Endothelial cell of umbilical vein (primary cell): ENCODE measurements around the gene ARHGEF19. TPM values are rescaled to one million over a fixed set of nuclear protein-coding genes. Genes with fewer than 3 reads are reported as not detected.
"Not testable (repeated sequence)": the region's sequence is repeated elsewhere in the genome, so short reads cannot be mapped to it uniquely, and the experiment has no call there.

Experiments
- BruUV-seq: library from RNA; stranded (reverse); fragments of 400-500 nt; replicated peaks from 2 replicates; lab custom pipeline; 2021; lab: Mats Ljungman, UMichigan
- CTCF ChIA-PET: fragments of 300-600, 350-600 bp; sonication (Branson Sonifier 250); formaldehyde crosslinking; loops from one replicate; lab custom pipeline; 2021; ENCODE audit warnings: antibody characterized with exemption, inconsistent platforms; lab: Charles Lee
- POLR2A ChIA-PET: fragments of 300-600, 350-600 bp; sonication (Branson Sonifier 250); formaldehyde crosslinking; loops from one replicate; lab custom pipeline; 2021; ENCODE audit warnings: antibody characterized with exemption, inconsistent platforms; lab: Charles Lee
- DNase-seq: peaks from one replicate; pipeline ENCODE4 v3.0.0-alpha.2; 2011; ENCODE audit warnings: low read depth, low spot score
- FAIRE-seq: peaks from 2 replicates; lab custom pipeline; 2011; peaks lifted over from hg19 to GRCh38; lab: Jason Lieb, UNC
- H2AFZ ChIP-seq: 2 replicates; pipeline ENCODE4 v1.6.0; 2012; ENCODE audit warnings: low read depth, low read length, control low read depth, inconsistent platforms
- H3K27ac ChIP-seq: 2 replicates; pipeline ENCODE4 v1.5.1; 2011; ENCODE audit warnings: low read depth, mild to moderate bottlenecking, control low read depth, low read length, moderate library complexity; ENCODE audit not compliant: insufficient read depth
- H3K27me3 ChIP-seq, 2 experiments: 2 replicates each; pipeline versions ENCODE4 v1.6.0 to v1.6.1; 2011; ENCODE audit warnings: low read length in 2 of 2, mixed read lengths in 1 of 2; ENCODE audit not compliant: control insufficient read depth in 2 of 2, insufficient read depth in 2 of 2
- H3K36me3 ChIP-seq, 2 experiments: 2 replicates in 1 of 2; 3 replicates in 1 of 2; pipeline ENCODE4 v1.5.1; 2011; ENCODE audit warnings: low read length in 2 of 2, mild to moderate bottlenecking in 1 of 2, moderate library complexity in 1 of 2; ENCODE audit not compliant: control insufficient read depth in 2 of 2, insufficient read depth in 2 of 2; ENCODE audit errors: extremely low read depth in 1 of 2
- H3K4me1 ChIP-seq: 3 replicates; pipeline ENCODE4 v1.5.1; 2011; ENCODE audit warnings: mild to moderate bottlenecking, low read length; ENCODE audit not compliant: control insufficient read depth, insufficient read depth; ENCODE audit errors: extremely low read depth
- H3K4me2 ChIP-seq: 2 replicates; pipeline ENCODE4 v1.6.1; 2011; ENCODE audit warnings: low read length, control low read depth, mixed read lengths; ENCODE audit not compliant: insufficient read depth
- H3K4me3 ChIP-seq, 3 experiments: fragments of 200-600 bp in 1 of 3; sonication (generic), shearing (Covaris generic) in 1 of 3; replicated peaks in 1 of 3; 2 replicates each; pipeline ENCODE4 v1.5.1; 2011 to 2016; ENCODE audit warnings: control low read depth in 3 of 3, low read length in 3 of 3, mild to moderate bottlenecking in 2 of 3, inconsistent platforms in 1 of 3, low read depth in 1 of 3, moderate library complexity in 1 of 3; ENCODE audit not compliant: insufficient read depth in 1 of 3
- H3K79me2 ChIP-seq: 2 replicates; pipeline ENCODE4 v1.6.0; 2012; ENCODE audit warnings: low read length, inconsistent platforms; ENCODE audit not compliant: control insufficient read depth, insufficient read depth
- H3K9ac ChIP-seq: replicated peaks from 2 replicates; pipeline ENCODE3; 2011; ENCODE audit warnings: low read length, control low read depth; ENCODE audit not compliant: insufficient read depth; ENCODE audit errors: extremely low read depth
- H3K9me1 ChIP-seq: replicated peaks from 3 replicates; pipeline ENCODE4 v1.6.0; 2011; ENCODE audit warnings: mild to moderate bottlenecking, low read length; ENCODE audit not compliant: control insufficient read depth, insufficient read depth; ENCODE audit errors: extremely low read depth
- H3K9me3 ChIP-seq: replicated peaks from 2 replicates; pipeline ENCODE4 v1.5.1; 2012; ENCODE audit warnings: low read length, inconsistent platforms; ENCODE audit not compliant: control insufficient read depth, insufficient read depth
- H4K20me1 ChIP-seq: replicated peaks from 2 replicates; pipeline ENCODE3; 2011; ENCODE audit warnings: mild to moderate bottlenecking, low read length; ENCODE audit not compliant: control insufficient read depth, insufficient read depth; ENCODE audit errors: extremely low read depth
- CTCF ChIP-seq, 2 donors: IDR thresholded peaks; 1 replicate in 1 of 2; 2 replicates in 1 of 2; pipeline ENCODE4 v1.5.1; 2011; ENCODE audit warnings: low read length in 2 of 2, mild to moderate bottlenecking in 2 of 2, moderate library complexity in 2 of 2, control low read depth in 1 of 2, inconsistent platforms in 1 of 2, low read depth in 1 of 2; ENCODE audit not compliant: insufficient read depth in 1 of 2; ENCODE audit errors: extremely low read depth in 1 of 2
- EZH2 ChIP-seq: IDR thresholded peaks from 2 replicates; pipeline ENCODE4 v1.6.1; 2012; ENCODE audit warnings: borderline replicate concordance, low read depth, mild to moderate bottlenecking, moderate library complexity, low read length, inconsistent platforms; ENCODE audit not compliant: severe bottlenecking
- FOS ChIP-seq: IDR thresholded peaks from 2 replicates; pipeline ENCODE4 v1.6.1; 2011; ENCODE audit warnings: mild to moderate bottlenecking, low read length, moderate library complexity, borderline replicate concordance; ENCODE audit not compliant: insufficient read depth
- GATA2 ChIP-seq: IDR thresholded peaks from 2 replicates; pipeline ENCODE4 v1.7.0; 2011; ENCODE audit warnings: low read depth, mild to moderate bottlenecking, moderate library complexity, mixed read lengths, low read length; ENCODE audit not compliant: insufficient read length, insufficient read depth
- JUN ChIP-seq: IDR thresholded peaks from 2 replicates; pipeline ENCODE4 v1.6.1; 2011; ENCODE audit warnings: borderline replicate concordance, low read depth; ENCODE audit not compliant: insufficient read length, insufficient read depth
- MAX ChIP-seq: IDR thresholded peaks from 2 replicates; pipeline ENCODE4 v1.6.1; 2011; ENCODE audit not compliant: insufficient read depth, insufficient read length
- MYC ChIP-seq: IDR thresholded peaks from one replicate; pipeline ENCODE4 v1.6.1; 2011; ENCODE audit warnings: mild to moderate bottlenecking, low read depth, low read length
- POLR2A ChIP-seq: IDR thresholded peaks from 2 replicates; pipeline ENCODE4 v1.6.1; 2012; ENCODE audit warnings: low read depth, mild to moderate bottlenecking, control low read depth, low read length
- POLR2AphosphoS5 ChIP-seq: IDR thresholded peaks from 2 replicates; pipeline ENCODE4 v1.6.1; 2012; ENCODE audit warnings: low read depth, mild to moderate bottlenecking, control low read depth, low read length, moderate library complexity; ENCODE audit not compliant: insufficient read depth
- dilution Hi-C: fragments of 300-500 bp; cut with MboI; formaldehyde crosslinking; loops from one replicate; pipeline ENCODE4 v1.15.0; 2019; ENCODE audit warnings: low sequenced_read_pairs; ENCODE audit not compliant: extremely low pct_ligation_motif_present
- intact Hi-C: fragments of 100-400 bp; cut with micrococcal nuclease; formaldehyde crosslinking; loops from one replicate; pipeline ENCODE4 v1.10.0; 2022
- polyA plus RNA-seq, 4 experiments: library from polyadenylated mRNA; depleted of rRNA in 3 of 4; stranded (reverse) in 3 of 4; unstranded in 1 of 4; fragments of >200 nt; gene quantifications; 2 replicates each; pipeline versions ENCODE4 v1.2.1 to v1.2.3, GENCODE V29; 2011 to 2012; ENCODE audit warnings: missing spikeins in 1 of 4
- total RNA-seq: library from RNA; stranded (reverse); gene quantifications from 2 replicates; pipeline ENCODE4 v1.2.3, GENCODE V29; 2021

ARHGEF19 gene
- total and polyA plus RNA-seq, 2 donors (not counting 3 experiments of a cell fraction or from before 2014, with no cell fraction given): 6.2 to 8.0 TPM

GRCh38 chr1:16164213-16165072 lies 48.0 kb downstream of the ARHGEF19 start:
- dilution Hi-C loops (no loop called here), intact Hi-C loops (loop anchor here (1.0 kb wide), 2 partner anchors 8 to 17 kb away; partner anchors contain the start of gene EPHA2)
- BruUV-seq: no TSS peak
- H3K36me3 ChIP-seq: no peaks in the 10 kb centered on the region
- ChIA-PET CTCF (interaction anchor here (0.7 to 2.2 kb wide), 7 partner anchors 8 to 86 kb away, joined by 3 to 13 read pairs (median 4); no protein-coding TSS in a partner anchor), POLR2A (interaction anchor here (0.6 to 1.4 kb wide), 4 partner anchors 8 to 107 kb away, joined by 3 to 5 read pairs (median 3); no protein-coding TSS in a partner anchor)
- TF ChIP-seq POLR2A (no peak), CTCF (IDR thresholded peaks at IDR 0.05; ENCODE audit: extremely low read depth in 1 of 2, insufficient read depth in 1 of 2, low read depth in 1 of 2, low read length in 2 of 2) (no peak), GATA2 (no peak), EZH2 (no peak), POLR2AphosphoS5 (peak; percentile 35), FOS (peak; percentile 81), MYC (no peak), JUN (peak; percentile 29), MAX (no peak)
- H3K9me3 ChIP-seq: no peaks in the 10 kb centered on the region
- no peaks in the 10 kb centered on the region for H4K20me1 ChIP-seq
- H3K27me3 ChIP-seq: no peaks in the 10 kb centered on the region
- H3K4me1 ChIP-seq: peaks cover 15% of the 10 kb centered on the region
- H2AFZ ChIP-seq: no peak overlapping the region
- H3K9ac ChIP-seq: peak overlapping the region; percentile 4
- FAIRE-seq (peak; percentile 94), DNase-seq (peak; percentile 88)
- no peak overlapping the region for H3K4me3 ChIP-seq
- H3K4me2 ChIP-seq: peak overlapping the region; percentile 9
- no peaks in the 10 kb centered on the region for H3K79me2 ChIP-seq
- no peaks in the 10 kb centered on the region for H3K9me1 ChIP-seq
- H3K27ac ChIP-seq: peak overlapping the region; percentile 68

- H3K79me2 ChIP-seq, H3K9me3 ChIP-seq, H3K4me2 ChIP-seq, H2AFZ ChIP-seq, H3K36me3 ChIP-seq, dilution Hi-C loops, H3K27me3 ChIP-seq, BruUV-seq, H4K20me1 ChIP-seq, H3K9me1 ChIP-seq, DNase-seq, H3K4me3 ChIP-seq, FAIRE-seq: not testable (repeated sequence)
- Histone ChIP-seq H3K4me1 (peaks cover 15% of the 10 kb centered on the region), H3K9ac (peak overlapping the region; percentile 4), H3K27ac (peak overlapping the region; percentile 68)
- ChIA-PET POLR2A (interaction anchor here (0.6 to 1.4 kb wide), 4 partner anchors 7 to 108 kb away, joined by 3 to 5 read pairs (median 3); no protein-coding TSS in a partner anchor), CTCF (interaction anchor here (1.3 to 2.2 kb wide), 6 partner anchors 11 to 85 kb away, joined by 3 to 13 read pairs (median 6); no protein-coding TSS in a partner anchor)
- intact Hi-C loops: loop anchor here (1.0 kb wide), 2 partner anchors 7 to 18 kb away; partner anchors contain the start of gene EPHA2
Measured at GRCh38 chr1:16163608-16164212, 48.7 kb downstream of the ARHGEF19 start.
